Stomach (tissue), 4 donors: Measurements from ENCODE around the gene ANKS1B.

Experiments used
- CTCF ChIP-seq, 7 experiments: fragments of 450-650 bp in 4 of 7; fragments of 200-600 bp in 3 of 7; sonication (generic) in 3 of 7; IDR thresholded peaks; one replicate each; pipeline ENCODE4 v1.5.1; 2016 to 2019; ENCODE audit warnings: antibody characterized with exemption in 7 of 7, control low read depth in 2 of 7, mild to moderate bottlenecking in 1 of 7
- EP300 ChIP-seq: sonication (generic); formaldehyde crosslinking; IDR thresholded peaks from one replicate; pipeline ENCODE4 v1.6.1; 2017; ENCODE audit warnings: antibody characterized with exemption
- POLR2A ChIP-seq, 4 donors: fragments of 450-650 bp; IDR thresholded peaks; one replicate each; pipeline ENCODE4 v1.6.1; 2016; ENCODE audit warnings: antibody characterized with exemption in 4 of 4, control low read depth in 2 of 4, mild to moderate bottlenecking in 1 of 4, moderate library complexity in 1 of 4

GRCh38 chr12:99911967-99912366 lies 72.8 kb downstream of the ANKS1B start:
- TF ChIP-seq CTCF (IDR thresholded peaks at IDR 0.05) (no peak), EP300 (no peak), POLR2A (IDR thresholded peaks at IDR 0.05) (no peak)
